MCF 10A (cell line): Measurements from ENCODE around the gene IGIP. TPM values are rescaled to one million over a fixed set of nuclear protein-coding genes. Genes with fewer than 3 reads are reported as not detected.
A peak's percentile ranks its signal among the peaks of the same experiment; 100 is the strongest.

ENCODE experiments used
- Bru-seq: library from RNA; stranded (reverse); fragments of 400-500 nt; gene quantifications from one replicate; lab custom pipeline; 2021; lab: Mats Ljungman, UMichigan
- BruChase-seq, 2 experiments: library from RNA; stranded (reverse); fragments of 400-500 nt; gene quantifications; one replicate each; lab custom pipeline; 2021; lab: Mats Ljungman, UMichigan
- BruUV-seq: library from RNA; stranded (reverse); fragments of 400-500 nt; replicated peaks from 2 replicates; lab custom pipeline; 2021; lab: Mats Ljungman, UMichigan
- CTCF ChIA-PET: fragments of 300-600 bp; sonication (Branson Sonifier 250); formaldehyde crosslinking; extraction: SDS; loops from one replicate; lab custom pipeline; 2021; ENCODE audit warnings: antibody characterized with exemption, inconsistent platforms; lab: Yijun Ruan, JAX
- POLR2A ChIA-PET: fragments of 300-600, 350-650 bp; sonication (Branson Sonifier 250); formaldehyde crosslinking; extraction: SDS; loops from one replicate; lab custom pipeline; 2020; ENCODE audit warnings: antibody characterized with exemption, inconsistent platforms; lab: Yijun Ruan, JAX
- DNase-seq: peaks from one replicate; pipeline ENCODE4 v3.0.0-alpha.2; 2018; ENCODE audit not compliant: unreplicated experiment
- H3K27ac Mint-ChIP-seq: one replicate; pipeline ENCODE4 v1.8.0; 2022; ENCODE audit warnings: mild to moderate bottlenecking, low read depth, mixed read lengths; ENCODE audit not compliant: unreplicated experiment
- H3K27me3 Mint-ChIP-seq: one replicate; pipeline ENCODE4 v1.8.0; 2022; ENCODE audit warnings: mixed read lengths; ENCODE audit not compliant: insufficient read depth, unreplicated experiment
- H3K36me3 Mint-ChIP-seq: one replicate; pipeline ENCODE4 v1.8.0; 2022; ENCODE audit warnings: mild to moderate bottlenecking, moderate library complexity, mixed read lengths; ENCODE audit not compliant: insufficient read depth, unreplicated experiment
- H3K4me1 Mint-ChIP-seq: one replicate; pipeline ENCODE4 v1.8.0; 2022; ENCODE audit warnings: mixed read lengths; ENCODE audit not compliant: insufficient read depth, unreplicated experiment
- H3K4me3 Mint-ChIP-seq: one replicate; pipeline ENCODE4 v1.8.0; 2022; ENCODE audit warnings: mild to moderate bottlenecking, moderate library complexity, mixed read lengths; ENCODE audit not compliant: unreplicated experiment
- H3K9me3 Mint-ChIP-seq: one replicate; pipeline ENCODE4 v1.8.0; 2022; ENCODE audit warnings: mixed read lengths; ENCODE audit not compliant: unreplicated experiment
- CTCF ChIP-seq: fragments of 200-600 bp; IDR thresholded peaks from one replicate; pipeline ENCODE4 v1.8.0; 2022; ENCODE audit warnings: antibody characterized with exemption, mild to moderate bottlenecking; ENCODE audit not compliant: unreplicated experiment
- intact Hi-C: fragments of 100-400 bp; cut with micrococcal nuclease; formaldehyde crosslinking; loops from 2 replicates; pipeline ENCODE4 v1.14.1; 2022
- long read RNA-seq: library from polyadenylated mRNA; stranded (forward); transcript quantifications from one replicate; pipeline ENCODE4 v2.0.0, GENCODE V29; 2022
- total RNA-seq: library from RNA; stranded (reverse); gene quantifications from 2 replicates; pipeline ENCODE4 v1.2.3, GENCODE V29; 2022

Gene IGIP
- total RNA-seq (7.5 and 8.3 TPM in 2 replicates), Bru-seq, nascent RNA (percentile 90 among the genes with signal in this experiment), BruChase-seq, experiment 1, labeled RNA remaining after a 6-hour chase (percentile 99 among the genes with signal in this experiment), BruChase-seq, experiment 2, labeled RNA remaining after a 2-hour chase (percentile 98 among the genes with signal in this experiment)
- long read RNA-seq, partial matches to known transcripts = 0 of 3 reads
- long read RNA-seq, other reads (novel, unspliced or antisense) = 0 of 3 reads

- Mint-ChIP-seq H3K27me3 (no peaks in the 10 kb centered on the region), H3K4me1 (peaks cover 15% of the 10 kb centered on the region), H3K27ac (no peak within 1 kb of the TSS), H3K4me3 (no peak within 1 kb of the TSS), H3K9me3 (no peaks in the 10 kb centered on the region), H3K36me3 (no peaks in the 10 kb centered on the region)
- BruUV-seq = no TSS peak
- DNase-seq = no peak
- CTCF ChIA-PET = interaction anchor here (0.6 to 0.8 kb wide), 2 partner anchors 16 to 491 kb away, joined by 3 read pairs; no protein-coding TSS in a partner anchor
- POLR2A ChIA-PET = interaction anchor here (0.9 to 5.4 kb wide), 3 partner anchors 12 to 85 kb away, joined by 3 to 53 read pairs (median 3); partner anchors contain the start of gene PURA
- intact Hi-C loops = no loop called here
- no peak for TF ChIP-seq CTCF
Measured at GRCh38 chr5:140125637-140126036, at the start of gene IGIP. IGIP (plus strand) TSS chr5:140125937; CDS start chr5:140128477, 2,540 bp downstream.

- H3K27me3 Mint-ChIP-seq = no peaks in the 10 kb centered on the region
- CTCF ChIA-PET = interaction anchor here (0.6 to 9.2 kb wide), 17 partner anchors 18 to 511 kb away, joined by 3 to 215 read pairs (median 4); partner anchors contain the start of genes HBEGF and NRG2
- no peak for TF ChIP-seq CTCF
- H3K27ac Mint-ChIP-seq = no peak overlapping the region
- no peak overlapping the region for H3K4me3 Mint-ChIP-seq
- H3K9me3 Mint-ChIP-seq = no peaks in the 10 kb centered on the region
- no peaks in the 10 kb centered on the region for H3K36me3 Mint-ChIP-seq
- H3K4me1 Mint-ChIP-seq = no peaks in the 10 kb centered on the region
- POLR2A ChIA-PET = interaction anchor here (1.0 to 2.4 kb wide), 3 partner anchors 29 to 37 kb away, joined by 3 to 7 read pairs (median 4); no protein-coding TSS in a partner anchor
- no TSS peak for BruUV-seq
- DNase-seq = no peak
- intact Hi-C loops = loop anchor here (5.0 kb wide), 2 partner anchors 146 to 166 kb away; no protein-coding TSS in a partner anchor
Measured at GRCh38 chr5:140076142-140076541, 49.6 kb upstream of the IGIP start.

DNA sequence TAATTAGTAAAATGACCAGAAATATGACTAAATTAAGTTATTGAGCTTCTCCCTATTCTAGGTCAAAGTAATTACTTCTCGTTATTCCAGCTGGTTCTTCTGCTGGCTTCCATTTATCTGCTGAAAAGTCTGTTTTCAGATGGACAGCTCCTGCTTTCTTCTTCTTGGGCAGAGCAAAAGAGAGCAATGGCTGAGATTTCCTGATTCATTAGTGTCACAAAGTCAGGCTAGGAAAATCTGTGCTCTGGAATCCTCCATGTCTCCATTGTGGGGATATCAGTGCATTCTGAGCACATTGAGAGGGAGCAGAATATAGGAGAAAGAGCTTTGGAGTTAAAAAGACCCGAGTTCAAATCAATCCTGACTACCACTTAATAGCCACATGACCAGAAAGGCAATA is 48.9 kb upstream of the IGIP start:
- DNase-seq = no peak
- Mint-ChIP-seq H3K4me1 (no peaks in the 10 kb centered on the region), H3K4me3 (no peak overlapping the region), H3K9me3 (no peaks in the 10 kb centered on the region), H3K36me3 (no peaks in the 10 kb centered on the region), H3K27me3 (peaks cover 2% of the 10 kb centered on the region), H3K27ac (no peak overlapping the region)
- POLR2A ChIA-PET = interaction anchor here (0.5 to 1.1 kb wide), 2 partner anchors 31 to 347 kb away, joined by 4 to 5 read pairs; no protein-coding TSS in a partner anchor
- no TSS peak for BruUV-seq
- no peak for TF ChIP-seq CTCF
- intact Hi-C loops = loop anchor here (5.0 kb wide), 2 partner anchors 146 to 166 kb away; no protein-coding TSS in a partner anchor
- CTCF ChIA-PET = interaction anchor here (0.7 to 9.2 kb wide), 8 partner anchors 17 to 282 kb away, joined by 3 to 215 read pairs (median 5); partner anchors contain the start of gene HBEGF

GRCh38 chr5:140083120-140083519 is 42.6 kb upstream of the IGIP start:
- Mint-ChIP-seq H3K27ac (no peak overlapping the region), H3K9me3 (no peaks in the 10 kb centered on the region), H3K4me1 (no peaks in the 10 kb centered on the region), H3K4me3 (no peak overlapping the region), H3K36me3 (no peaks in the 10 kb centered on the region), H3K27me3 (peaks cover 51% of the 10 kb centered on the region)
- ChIA-PET POLR2A (interaction anchor here (0.8 to 1.4 kb wide), 2 partner anchors 32 to 34 kb away, joined by 3 read pairs; no protein-coding TSS in a partner anchor), CTCF (interaction anchor here (0.7 to 1.4 kb wide), 3 partner anchors 10 to 199 kb away, joined by 3 to 5 read pairs (median 3); no protein-coding TSS in a partner anchor)
- BruUV-seq = no TSS peak
- TF ChIP-seq CTCF = no peak
- intact Hi-C loops = no loop called here
- DNase-seq = no peak
